DOHH2 (cell line): Measurements from ENCODE around the gene GNAT1.

Experiments used
- H3F3A ChIP-seq: fragments of 200-600 bp; sonication (generic), shearing (Covaris generic); 2 replicates; pipeline ENCODE4 v1.6.0; 2016; ENCODE audit warnings: antibody characterized with exemption, mild to moderate bottlenecking; ENCODE audit not compliant: control insufficient read depth, insufficient read depth
- H3K27ac ChIP-seq: fragments of 200-600 bp; sonication (generic); 2 replicates; pipeline ENCODE4 v1.5.1; 2014; ENCODE audit warnings: low read depth, mild to moderate bottlenecking, low read length, moderate library complexity
- H3K27me3 ChIP-seq: fragments of 200-600 bp; sonication (generic); 2 replicates; pipeline ENCODE4 v1.6.1; 2014; ENCODE audit warnings: mild to moderate bottlenecking, low read length, mixed read lengths; ENCODE audit not compliant: control insufficient read depth
- H3K36me3 ChIP-seq: fragments of 200-600 bp; sonication (generic); 2 replicates; pipeline ENCODE4 v1.6.1; 2014; ENCODE audit warnings: mild to moderate bottlenecking, low read length, moderate library complexity, mixed read lengths; ENCODE audit not compliant: control insufficient read depth
- H3K4me1 ChIP-seq: fragments of 200-600 bp; sonication (generic); 2 replicates; pipeline ENCODE4 v1.6.1; 2014; ENCODE audit warnings: mild to moderate bottlenecking, low read length, mixed read lengths; ENCODE audit not compliant: control insufficient read depth
- H3K4me2 ChIP-seq: fragments of 200-600 bp; sonication (generic); 2 replicates; pipeline ENCODE4 v1.6.0; 2014; ENCODE audit warnings: mild to moderate bottlenecking, low read length, moderate library complexity
- H3K4me3 ChIP-seq: fragments of 200-600 bp; sonication (generic); 2 replicates; pipeline ENCODE4 v1.5.1; 2014; ENCODE audit warnings: mild to moderate bottlenecking, low read length, mixed read lengths
- H3K79me2 ChIP-seq: fragments of 200-600 bp; sonication (generic); 2 replicates; pipeline ENCODE4 v1.6.1; 2014; ENCODE audit warnings: mild to moderate bottlenecking, low read length, mixed read lengths; ENCODE audit not compliant: control insufficient read depth
- H3K9me2 ChIP-seq: fragments of 200-600 bp; sonication (generic); replicated peaks from 2 replicates; pipeline ENCODE4 v1.6.1; 2014; ENCODE audit warnings: mild to moderate bottlenecking, low read length, mixed read lengths; ENCODE audit not compliant: control insufficient read depth
- H3K9me3 ChIP-seq: fragments of 200-600 bp; sonication (generic); 2 replicates; pipeline ENCODE4 v1.6.1; 2014; ENCODE audit warnings: antibody characterized with exemption, low read length, mixed read lengths; ENCODE audit not compliant: control insufficient read depth, insufficient read depth
- H4K20me1 ChIP-seq: fragments of 200-600 bp; sonication (generic); 2 replicates; pipeline ENCODE4 v1.6.0; 2014; ENCODE audit warnings: low read depth, mild to moderate bottlenecking, antibody characterized with exemption, low read length, moderate library complexity; ENCODE audit not compliant: control insufficient read depth, insufficient read depth
- EZH2phosphoT487 ChIP-seq: fragments of 200-600 bp; sonication (generic); IDR thresholded peaks from 2 replicates; pipeline ENCODE4 v1.6.1; 2017; ENCODE audit warnings: borderline replicate concordance, mild to moderate bottlenecking, antibody characterized with exemption, low read length, moderate library complexity, mixed read lengths
- TF ChIP-seq, protein P1 (sequence below): fragments of 200-600 bp; sonication (generic); IDR thresholded peaks from one replicate; pipeline ENCODE4 v1.5.1; 2014; ENCODE audit warnings: antibody characterized with exemption, mild to moderate bottlenecking, low read depth, low read length; ENCODE audit not compliant: poor library complexity, severe bottlenecking

GNAT1 gene

DNA sequence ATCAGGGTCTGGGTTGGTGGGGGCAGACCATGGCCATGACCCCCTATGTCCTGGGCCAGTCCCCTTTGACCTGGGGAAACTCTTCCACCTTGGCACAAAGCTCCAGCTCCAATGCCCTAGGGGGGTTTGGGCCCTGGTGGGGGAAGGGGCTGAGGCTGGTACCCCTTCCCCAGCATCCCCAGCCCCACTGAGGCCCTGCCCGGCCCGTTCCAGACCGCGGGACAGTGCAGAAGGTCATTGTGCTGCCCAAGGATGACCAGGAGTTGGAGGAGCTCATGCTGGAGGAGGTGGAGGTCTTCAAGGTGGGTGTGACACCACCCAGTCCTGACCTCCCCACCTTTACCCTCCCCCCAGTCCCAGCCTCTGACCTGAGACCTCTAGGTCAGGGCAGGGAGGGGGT, 6.2 kb upstream of the GNAT1 start:
- Histone ChIP-seq H3K9me3 (no peaks in the 10 kb centered on the region), H3F3A (no peaks in the 10 kb centered on the region), H3K27ac (no peak overlapping the region), H3K9me2 (no peaks in the 10 kb centered on the region), H4K20me1 (no peaks in the 10 kb centered on the region), H3K4me2 (no peak overlapping the region), H3K79me2 (no peaks in the 10 kb centered on the region), H3K4me3 (no peak overlapping the region), H3K27me3 (no peaks in the 10 kb centered on the region), H3K4me1 (no peaks in the 10 kb centered on the region), H3K36me3 (no peaks in the 10 kb centered on the region)
- TF ChIP-seq, protein P1, sequence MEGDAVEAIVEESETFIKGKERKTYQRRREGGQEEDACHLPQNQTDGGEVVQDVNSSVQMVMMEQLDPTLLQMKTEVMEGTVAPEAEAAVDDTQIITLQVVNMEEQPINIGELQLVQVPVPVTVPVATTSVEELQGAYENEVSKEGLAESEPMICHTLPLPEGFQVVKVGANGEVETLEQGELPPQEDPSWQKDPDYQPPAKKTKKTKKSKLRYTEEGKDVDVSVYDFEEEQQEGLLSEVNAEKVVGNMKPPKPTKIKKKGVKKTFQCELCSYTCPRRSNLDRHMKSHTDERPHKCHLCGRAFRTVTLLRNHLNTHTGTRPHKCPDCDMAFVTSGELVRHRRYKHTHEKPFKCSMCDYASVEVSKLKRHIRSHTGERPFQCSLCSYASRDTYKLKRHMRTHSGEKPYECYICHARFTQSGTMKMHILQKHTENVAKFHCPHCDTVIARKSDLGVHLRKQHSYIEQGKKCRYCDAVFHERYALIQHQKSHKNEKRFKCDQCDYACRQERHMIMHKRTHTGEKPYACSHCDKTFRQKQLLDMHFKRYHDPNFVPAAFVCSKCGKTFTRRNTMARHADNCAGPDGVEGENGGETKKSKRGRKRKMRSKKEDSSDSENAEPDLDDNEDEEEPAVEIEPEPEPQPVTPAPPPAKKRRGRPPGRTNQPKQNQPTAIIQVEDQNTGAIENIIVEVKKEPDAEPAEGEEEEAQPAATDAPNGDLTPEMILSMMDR, result no peak
- no peak for TF ChIP-seq EZH2phosphoT487

- Histone ChIP-seq H3K4me1 (peaks cover 2% of the 10 kb centered on the region; the same call in 1 of the 2 replicates), H3K4me2 (no peak overlapping the region), H3F3A (no peaks in the 10 kb centered on the region), H3K27ac (no peak overlapping the region), H3K9me3 (no peaks in the 10 kb centered on the region), H3K4me3 (no peak overlapping the region), H3K36me3 (no peaks in the 10 kb centered on the region), H3K79me2 (no peaks in the 10 kb centered on the region), H3K27me3 (no peaks in the 10 kb centered on the region), H4K20me1 (no peaks in the 10 kb centered on the region), H3K9me2 (no peaks in the 10 kb centered on the region)
- no peak for TF ChIP-seq EZH2phosphoT487
- TF ChIP-seq, protein P1, result no peak
Measured at GRCh38 chr3:50186096-50186495, 5.3 kb upstream of the GNAT1 start.

DNA sequence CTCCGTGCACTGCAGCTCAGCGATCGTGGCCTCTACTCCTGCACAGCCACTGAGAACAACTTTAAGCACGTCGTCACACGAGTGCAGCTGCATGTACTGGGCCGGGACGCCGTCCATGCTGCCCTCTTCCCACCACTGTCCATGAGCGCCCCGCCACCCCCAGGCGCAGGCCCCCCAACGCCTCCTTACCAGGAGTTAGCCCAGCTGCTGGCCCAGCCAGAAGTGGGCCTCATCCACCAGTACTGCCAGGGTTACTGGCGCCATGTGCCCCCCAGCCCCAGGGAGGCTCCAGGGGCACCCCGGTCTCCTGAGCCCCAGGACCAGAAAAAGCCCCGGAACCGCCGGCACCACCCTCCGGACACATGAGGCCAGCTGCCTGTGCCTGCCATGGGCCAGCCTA, 3.7 kb upstream of the GNAT1 start:
- no peaks in the 10 kb centered on the region for H3F3A ChIP-seq
- no peak overlapping the region for H3K4me2 ChIP-seq
- TF ChIP-seq EZH2phosphoT487, result no peak
- TF ChIP-seq, protein P1, result no peak
- no peaks in the 10 kb centered on the region for H3K36me3 ChIP-seq
- H3K4me1 ChIP-seq, result peaks cover 4% of the 10 kb centered on the region; the same call in 1 of the 2 replicates
- no peaks in the 10 kb centered on the region for H3K9me3 ChIP-seq
- no peak overlapping the region for H3K27ac ChIP-seq
- H3K27me3 ChIP-seq, result no peaks in the 10 kb centered on the region
- H4K20me1 ChIP-seq, result no peaks in the 10 kb centered on the region
- no peaks in the 10 kb centered on the region for H3K9me2 ChIP-seq
- no peak overlapping the region for H3K4me3 ChIP-seq
- H3K79me2 ChIP-seq, result no peaks in the 10 kb centered on the region
